Suprapubic skin (tissue), 4 donors: ENCODE measurements around the gene FKBP9.

Experiments
- CTCF ChIP-seq, 2 donors: fragments of 200-600 bp in 1 of 2; fragments of 450-650 bp in 1 of 2; sonication (generic) in 1 of 2; IDR thresholded peaks; one replicate each; pipeline ENCODE4 v1.5.1; 2016 to 2019; ENCODE audit warnings: antibody characterized with exemption in 2 of 2, mild to moderate bottlenecking in 1 of 2, moderate library complexity in 1 of 2
- EP300 ChIP-seq: sonication (generic); formaldehyde crosslinking; IDR thresholded peaks from one replicate; pipeline ENCODE4 v1.6.1; 2017; ENCODE audit warnings: antibody characterized with exemption
- POLR2AphosphoS5 ChIP-seq, 3 donors: sonication (generic); formaldehyde crosslinking; IDR thresholded peaks; one replicate each; pipeline ENCODE4 v1.6.1; 2017; ENCODE audit warnings: antibody characterized with exemption in 3 of 3

- TF ChIP-seq POLR2AphosphoS5 (IDR thresholded peaks at IDR 0.05) = no peak
- TF ChIP-seq CTCF (IDR thresholded peaks at IDR 0.05) = no peak
- TF ChIP-seq EP300 = no peak
Measured at GRCh38 chr7:33024189-33024757, 67.0 kb downstream of the FKBP9 start.
